OCI-M2 (cell line): Measurements from ENCODE around the gene EYS.
"Not testable (repeated sequence)": the region's sequence is repeated elsewhere in the genome, so short reads cannot be mapped to it uniquely, and the experiment has no call there.

Source experiments
- DNase-seq: peaks from one replicate; lab custom pipeline; 2025; ENCODE audit not compliant: unreplicated experiment; lab: John Stamatoyannopoulos, UW

EYS gene

DNA sequence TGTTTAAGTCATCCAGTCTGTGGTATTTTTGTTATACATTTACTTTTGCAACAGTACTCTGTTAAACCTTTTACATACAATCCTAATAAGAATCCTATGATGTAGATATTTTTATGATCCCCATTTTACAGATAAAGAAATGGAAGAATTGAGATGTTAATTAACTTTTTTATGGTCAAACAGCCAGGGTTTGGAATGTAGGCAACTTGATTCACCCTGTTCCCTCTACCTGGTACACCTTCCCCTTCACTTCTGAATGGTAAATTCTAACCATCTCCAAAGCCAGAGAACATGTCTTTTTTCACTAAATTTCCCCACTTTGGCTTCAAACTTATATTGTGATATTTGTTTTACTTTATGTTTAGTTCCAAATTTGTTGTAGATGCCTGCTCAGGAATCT, 1771.3 kb downstream of the EYS start:
- DNase-seq: no peak

DNA sequence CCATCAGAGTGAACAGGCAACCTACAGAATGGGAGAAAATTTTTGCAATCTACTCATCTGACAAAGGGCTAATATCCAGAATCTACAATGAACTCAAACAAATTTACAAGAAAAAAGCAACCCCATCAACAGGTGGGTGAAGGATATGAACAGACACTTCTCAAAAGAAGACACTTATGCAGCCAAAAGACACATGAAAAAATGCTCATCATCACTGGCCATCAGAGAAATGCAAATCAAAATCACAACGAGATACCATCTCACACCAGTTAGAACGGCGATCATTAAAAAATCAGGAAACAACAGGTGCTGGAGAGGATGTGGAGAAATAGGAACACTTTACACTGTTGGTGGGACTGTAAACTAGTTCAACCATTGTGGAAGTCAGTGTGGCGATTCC, 1773.1 kb downstream of the EYS start:
- DNase-seq: not testable (repeated sequence)

DNA sequence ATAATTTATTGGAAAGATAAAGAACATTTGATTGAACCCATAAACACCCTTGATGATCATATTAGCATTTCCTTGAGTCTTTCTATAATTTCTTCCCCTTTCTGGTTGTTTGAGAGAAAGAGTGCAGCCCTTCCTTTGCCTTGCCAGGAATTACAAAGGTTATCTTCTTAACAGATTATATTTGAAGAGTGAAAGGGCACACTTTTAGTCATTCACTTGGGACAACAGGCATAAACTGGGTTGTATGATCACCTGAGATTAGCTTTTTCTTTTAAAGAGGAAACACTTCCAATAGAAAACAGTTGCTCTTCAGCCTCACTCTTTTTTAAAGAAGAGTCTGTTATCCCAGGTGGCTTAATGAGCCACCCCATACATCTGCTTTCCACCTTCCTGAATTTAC, 1776.2 kb downstream of the EYS start:
- no peak for DNase-seq

DNA sequence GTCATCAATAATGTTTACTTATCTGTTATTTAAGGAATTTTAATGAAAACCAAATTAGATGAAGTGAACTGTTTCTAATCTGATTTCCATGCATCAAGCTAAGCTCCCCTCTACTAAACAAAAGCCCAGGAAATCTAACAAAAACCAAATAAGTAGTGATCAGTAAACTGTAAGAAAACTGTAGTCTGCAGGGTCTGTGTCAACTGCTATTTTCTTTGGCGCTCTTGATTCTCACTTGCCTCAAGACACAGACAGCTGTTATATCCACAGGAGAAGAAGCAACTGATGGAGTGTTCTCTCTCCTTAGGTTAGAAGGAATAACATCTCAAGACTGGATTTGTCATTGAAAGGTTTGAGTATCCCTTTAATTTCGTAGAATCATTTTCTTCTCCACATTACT, 1777.9 kb downstream of the EYS start:
- DNase-seq: no peak

DNA sequence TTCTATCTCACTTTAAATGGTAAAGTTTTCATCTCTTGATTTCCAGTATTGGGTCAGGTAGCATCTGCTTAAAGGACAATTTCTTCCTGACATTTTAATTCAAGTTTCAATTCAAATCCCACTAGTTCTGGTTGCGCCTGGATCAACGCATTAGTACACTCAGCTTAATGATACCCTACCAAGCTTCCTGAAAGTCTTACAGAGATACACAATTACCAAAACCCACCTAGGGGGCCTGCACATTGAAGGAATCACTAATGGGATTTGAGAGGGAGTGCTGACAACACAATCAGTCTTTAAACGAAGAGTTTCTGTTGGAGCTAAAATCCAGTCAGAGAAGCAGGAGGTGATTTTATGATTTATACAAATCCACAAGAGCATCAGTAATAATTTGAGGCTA, 1778.4 kb downstream of the EYS start:
- no peak for DNase-seq

DNA sequence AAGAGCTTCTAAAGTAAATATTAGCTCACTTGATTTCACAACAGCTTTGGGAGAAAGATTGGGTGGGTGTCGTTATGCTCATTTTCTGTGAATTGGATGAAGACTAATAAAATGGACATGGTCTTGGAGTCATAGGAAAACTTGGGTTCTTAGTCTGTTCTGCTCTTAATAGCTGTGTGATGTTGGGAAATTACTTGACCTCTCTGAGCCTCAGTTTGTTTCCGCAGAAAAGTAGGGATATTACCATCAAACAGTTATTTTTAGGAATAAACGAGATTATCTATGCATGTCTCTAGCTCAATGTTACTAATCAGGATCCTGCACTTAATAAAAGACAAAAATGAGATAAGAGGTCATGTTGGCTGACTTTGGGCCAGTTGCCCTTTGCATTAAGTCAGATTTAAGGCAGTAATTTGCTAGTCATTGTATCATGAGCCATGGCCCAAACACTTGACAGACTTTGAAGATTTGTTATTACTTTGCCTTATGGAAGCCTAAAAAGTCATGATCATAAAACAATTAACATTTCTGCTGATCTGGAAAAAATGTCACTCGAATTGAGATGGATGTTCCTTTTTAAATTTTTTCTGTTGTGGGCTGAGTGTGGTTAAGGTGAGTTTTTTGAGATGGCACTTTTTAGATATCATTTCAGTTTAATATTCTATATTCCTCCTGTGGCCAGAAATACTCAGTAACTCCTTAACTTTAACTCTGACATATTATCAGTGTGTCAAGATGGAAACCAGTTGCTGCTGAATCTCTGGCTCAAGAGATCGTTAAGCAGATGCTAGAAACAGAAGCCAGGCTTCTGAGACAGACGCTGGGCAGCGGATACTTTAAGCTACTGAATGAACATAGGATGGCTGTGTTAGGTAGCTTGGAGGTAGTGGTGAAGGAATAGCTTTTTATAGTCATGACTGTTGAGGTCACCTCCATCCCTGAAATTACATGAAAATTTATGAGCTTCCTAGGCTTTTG, 1779.8 kb downstream of the EYS start:
- no peak for DNase-seq

DNA sequence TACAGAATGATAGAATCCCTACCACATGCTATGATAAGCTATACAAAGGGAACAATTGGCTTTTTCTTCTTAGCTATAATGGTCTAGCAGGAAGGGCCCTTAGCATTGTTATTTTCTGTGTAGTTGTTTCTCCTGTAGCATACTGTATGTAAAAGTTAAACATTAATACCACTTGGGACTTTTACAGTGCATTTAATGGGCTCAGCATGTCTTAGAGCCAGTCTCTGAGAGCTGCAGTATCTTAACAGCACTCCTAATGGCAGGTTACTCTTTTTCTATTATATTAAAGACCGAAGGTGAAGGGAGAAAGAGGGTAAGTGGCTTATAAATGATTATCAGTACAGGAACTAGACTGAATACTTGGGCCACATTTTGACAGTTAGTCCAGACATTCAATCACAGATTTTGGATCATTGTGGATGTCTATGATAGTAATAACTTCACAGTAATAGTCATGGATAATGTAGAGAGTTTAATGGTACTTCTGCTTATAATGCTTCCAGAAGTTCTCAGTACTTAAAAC, 1780.7 kb downstream of the EYS start:
- no peak for DNase-seq

DNA sequence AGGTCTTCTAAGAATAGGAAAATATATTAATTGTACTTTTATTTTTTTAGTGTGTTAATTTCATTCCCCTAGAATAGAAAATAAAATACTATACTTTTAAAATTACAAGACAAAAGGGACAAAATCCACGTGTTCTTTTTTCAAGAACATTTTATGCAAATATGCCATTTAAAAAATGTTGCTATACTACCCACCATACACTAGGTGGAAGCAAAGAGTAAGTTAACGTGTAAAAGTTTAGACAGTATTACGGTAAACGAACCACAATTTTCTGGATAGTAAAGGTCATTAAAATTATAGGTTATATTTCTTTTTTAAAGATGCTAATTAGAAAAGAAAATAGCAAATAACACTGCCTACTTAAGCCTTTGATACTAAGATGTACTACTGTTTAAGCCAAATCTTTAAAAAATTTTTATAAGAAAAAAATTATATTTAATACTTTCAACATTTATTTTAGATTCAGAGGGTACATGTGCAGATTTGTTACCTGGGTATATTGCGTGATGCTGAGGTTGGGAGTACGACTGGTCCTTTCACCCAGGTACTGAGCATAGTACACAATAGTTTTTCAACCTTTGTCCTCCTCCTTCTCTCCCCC, 1783.8 kb downstream of the EYS start:
- no peak for DNase-seq

DNA sequence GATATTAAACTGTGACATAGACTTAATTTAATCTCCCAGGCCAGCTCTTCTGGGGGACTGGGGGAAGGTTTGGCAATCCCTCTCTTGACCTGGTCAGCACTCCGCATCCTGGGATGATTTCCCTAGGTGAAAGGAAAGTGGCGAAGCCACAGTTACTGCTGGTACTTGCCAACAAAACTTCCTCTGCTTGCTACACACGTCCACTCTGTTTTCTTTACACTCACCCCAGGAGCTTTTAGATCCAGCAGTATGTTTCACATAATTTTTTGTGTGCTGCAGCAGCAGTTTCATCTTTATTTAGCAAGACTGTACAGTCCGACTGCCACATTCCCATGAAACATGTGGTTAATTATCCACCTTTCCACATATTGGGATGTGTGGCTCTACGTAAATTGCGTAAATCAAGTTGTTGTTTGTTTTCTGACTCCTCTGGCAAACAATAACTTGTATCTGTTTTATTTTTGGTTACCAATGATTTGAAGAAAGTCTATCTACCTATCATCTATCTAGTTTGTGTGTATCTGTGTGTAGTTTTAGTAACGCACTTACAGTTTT, 1787.4 kb downstream of the EYS start:
- DNase-seq: no peak

DNA sequence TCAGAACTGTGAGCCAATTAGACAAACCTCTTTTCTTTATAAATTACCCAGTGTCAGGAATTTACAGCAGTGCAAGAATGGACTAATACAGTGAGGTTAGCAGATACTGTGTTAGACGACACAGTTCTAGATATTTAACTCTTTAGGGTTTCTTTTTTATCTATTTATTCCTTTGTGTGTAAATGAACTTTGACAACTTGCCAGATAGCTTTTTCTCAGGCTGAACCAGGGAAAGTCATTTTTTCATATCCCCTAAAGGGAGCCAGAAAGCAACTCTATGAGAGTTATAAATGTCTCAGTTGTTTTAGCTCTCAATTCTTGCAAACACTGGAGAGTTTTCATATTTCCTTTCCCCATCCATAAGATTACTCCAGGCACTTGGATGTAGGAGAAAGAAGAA, 1794.1 kb downstream of the EYS start:
- no peak for DNase-seq

DNA sequence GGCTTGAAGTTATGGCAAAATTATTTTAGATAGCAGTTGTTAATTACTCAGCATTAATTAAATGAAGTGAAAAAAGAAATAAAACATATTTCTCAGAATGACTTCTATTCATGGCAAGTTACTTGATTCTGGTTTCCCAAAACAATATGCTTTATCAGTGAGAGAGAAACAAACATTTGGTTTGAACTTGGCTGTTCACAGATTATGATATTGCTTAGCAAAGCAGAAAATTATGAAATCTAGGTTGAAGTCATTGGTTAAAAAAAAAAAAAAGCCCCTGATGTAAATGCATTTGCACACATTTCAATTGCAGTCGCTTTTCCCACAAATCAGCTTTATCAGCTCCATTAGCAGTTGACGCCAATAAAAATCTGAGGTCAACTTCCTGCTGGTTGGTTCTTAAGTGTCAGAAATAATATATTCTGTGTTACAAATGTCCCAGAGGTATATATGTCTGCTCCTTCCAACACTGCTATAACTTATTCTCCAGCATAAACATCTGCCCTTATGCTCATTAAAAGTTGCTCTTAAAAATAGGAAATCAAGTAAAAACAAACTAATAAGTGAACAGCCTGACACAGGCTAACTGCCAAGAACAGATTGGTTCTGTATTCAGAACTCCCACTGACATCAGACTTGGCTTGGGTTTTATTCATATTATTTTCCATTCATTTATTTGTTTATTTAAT, 1796.0 kb downstream of the EYS start:
- no peak for DNase-seq

DNA sequence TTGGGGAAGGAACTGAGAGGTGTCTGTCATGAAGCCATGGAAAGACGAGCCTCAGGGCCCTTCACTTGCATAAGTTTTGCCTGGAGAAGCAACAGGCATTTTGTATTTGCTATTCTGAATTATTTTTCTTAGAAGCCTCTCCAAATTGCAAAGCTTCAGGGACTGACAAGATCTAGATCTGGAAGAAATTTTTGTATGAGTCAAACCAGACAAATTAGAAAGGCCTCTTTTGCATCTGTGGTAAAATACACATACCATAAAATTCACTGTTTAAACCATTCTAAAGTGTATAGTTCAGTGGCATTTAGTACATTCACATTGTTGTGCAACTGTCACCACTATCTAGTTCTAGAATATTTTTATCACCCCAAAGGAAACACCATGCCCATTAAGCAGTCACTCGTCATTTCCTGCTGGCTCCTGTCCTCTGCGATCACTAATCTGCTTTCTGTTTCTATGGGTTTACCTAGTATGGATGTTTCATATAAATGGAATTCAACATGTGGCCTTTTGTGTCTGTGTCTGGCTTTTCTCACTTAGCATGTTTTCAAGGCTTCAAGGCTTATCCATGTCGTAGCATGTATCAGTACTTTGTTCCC, 1802.3 kb downstream of the EYS start:
- no peak for DNase-seq

DNA sequence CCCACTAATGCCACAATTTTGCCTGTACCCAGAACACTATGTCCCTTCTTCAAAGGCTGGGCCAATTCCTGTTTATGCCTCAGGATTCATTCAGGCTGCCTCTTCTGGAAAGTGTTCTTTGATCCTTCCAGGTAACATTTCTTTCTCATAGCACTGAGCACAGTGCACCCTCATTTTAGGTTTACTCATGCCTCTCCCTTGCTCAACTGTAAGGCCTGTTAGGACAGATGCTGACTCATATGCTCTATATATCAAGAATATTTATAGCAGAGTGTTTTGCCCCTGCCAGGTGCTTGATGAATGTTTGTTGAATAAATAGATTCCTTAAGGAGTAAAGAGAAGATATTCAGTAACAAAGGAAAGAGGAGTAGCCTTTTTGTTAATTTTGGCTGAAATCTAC, 1807.5 kb downstream of the EYS start:
- DNase-seq: no peak

DNA sequence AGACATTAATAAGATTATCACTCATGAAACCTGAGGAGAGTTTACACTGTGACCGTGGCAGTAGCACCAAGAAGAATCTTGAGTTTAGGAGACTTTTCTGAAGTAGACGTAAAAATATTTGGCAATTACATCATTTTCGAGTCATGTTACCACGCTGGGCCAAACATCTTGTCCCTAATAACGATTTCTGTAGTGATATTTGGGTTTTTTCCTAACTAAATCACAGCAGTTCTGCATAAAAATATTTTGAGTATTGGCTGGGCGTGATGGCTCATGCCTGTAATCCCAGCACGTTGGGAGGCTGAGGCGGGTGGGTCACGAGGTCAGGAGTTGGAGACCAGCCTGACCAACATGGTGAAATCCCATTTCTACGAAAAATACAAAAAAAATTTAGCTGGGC, 1809.1 kb downstream of the EYS start:
- no peak for DNase-seq

DNA sequence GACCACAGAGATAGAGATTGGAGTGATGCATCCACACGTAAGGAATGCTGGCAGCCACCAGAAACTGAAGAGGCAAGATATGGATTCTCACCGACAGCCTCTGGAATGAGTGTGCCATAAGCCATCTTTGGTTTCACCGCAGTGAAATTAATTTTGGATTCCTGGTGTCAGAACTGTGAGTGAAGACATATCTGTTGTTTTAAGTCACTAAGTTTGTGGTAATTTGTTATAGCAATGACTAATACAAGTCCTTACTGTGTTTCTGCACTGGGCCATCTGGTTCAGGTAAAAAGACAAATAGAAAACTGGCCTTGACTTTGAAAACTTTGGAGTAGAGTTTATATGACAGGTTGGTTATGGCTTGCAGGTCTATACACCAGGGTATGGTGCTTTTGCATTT, 1809.6 kb downstream of the EYS start:
- DNase-seq: no peak

DNA sequence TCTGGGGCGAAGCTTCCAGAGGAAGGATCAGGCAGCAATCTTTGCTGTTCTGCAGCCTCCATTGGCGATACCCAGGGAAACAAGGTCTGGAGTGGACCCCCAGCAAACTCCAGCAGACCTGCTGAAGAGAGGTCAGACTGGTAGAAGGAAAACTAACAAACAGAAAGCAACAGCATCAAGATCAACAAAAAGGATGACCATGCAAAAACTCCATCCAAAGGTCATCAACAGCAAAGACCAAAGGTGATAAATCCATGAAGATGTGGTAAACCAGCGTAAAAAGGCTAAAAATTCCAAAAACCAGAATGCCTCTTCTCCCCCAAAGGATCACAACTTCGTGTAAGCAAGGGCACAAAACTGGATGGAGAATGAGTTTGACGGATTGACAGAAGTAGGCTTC, 1818.6 kb downstream of the EYS start:
- no peak for DNase-seq

DNA sequence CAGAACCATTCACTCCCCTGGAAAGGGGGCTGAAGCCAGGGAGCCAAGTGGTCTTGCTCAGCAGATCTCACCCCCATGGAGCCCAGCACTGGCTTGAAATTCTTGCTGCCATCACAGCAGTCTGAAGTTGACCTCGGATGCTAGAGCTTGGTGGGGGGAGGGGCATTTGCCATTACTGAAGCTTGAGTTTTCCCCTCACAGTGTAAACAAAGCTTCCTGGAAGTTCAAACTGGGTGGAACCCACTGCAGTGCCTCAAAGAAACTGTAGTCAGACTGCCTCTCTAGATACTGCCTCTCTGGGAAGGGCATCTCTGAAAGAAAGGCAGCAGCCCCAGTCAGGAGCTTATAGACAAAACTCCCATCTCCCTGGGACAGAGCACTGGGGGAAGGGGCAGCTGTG, 1819.2 kb downstream of the EYS start:
- not testable (repeated sequence) for DNase-seq

DNA sequence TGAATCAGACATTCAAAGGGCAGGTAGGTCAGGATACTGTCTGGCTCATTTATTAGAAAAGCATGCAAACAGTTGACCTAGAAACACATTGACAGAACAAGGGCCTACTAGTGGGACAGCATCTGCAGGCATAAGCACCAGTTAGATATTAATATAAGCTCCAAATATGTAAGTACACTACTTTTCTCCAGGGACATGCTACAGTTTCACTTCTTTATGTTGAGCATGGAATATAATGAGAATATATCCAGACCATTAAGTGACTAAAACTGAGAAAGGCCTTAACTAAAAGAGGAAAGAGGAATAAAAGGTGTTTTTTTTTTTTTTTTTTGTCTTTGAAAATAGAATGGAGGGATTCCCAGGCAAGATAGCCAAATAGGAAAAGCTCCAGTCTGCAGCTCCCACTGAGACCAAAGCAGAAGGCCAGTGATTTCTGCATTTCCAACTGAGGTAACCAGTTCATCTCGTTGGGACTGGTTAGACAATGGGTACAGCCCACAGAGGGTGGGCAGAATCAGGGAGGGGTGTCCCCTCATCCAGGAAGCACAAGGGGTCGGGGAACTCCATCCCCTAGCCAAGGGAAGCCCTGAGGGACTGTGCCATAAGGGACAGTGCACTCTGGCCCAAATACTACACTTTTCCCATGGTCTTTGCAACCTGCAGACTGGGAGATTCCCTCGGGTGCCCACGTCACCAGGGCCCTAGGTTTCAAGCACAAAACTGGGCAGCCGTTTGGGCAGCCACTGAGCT, 1819.8 kb downstream of the EYS start:
- DNase-seq: no peak

DNA sequence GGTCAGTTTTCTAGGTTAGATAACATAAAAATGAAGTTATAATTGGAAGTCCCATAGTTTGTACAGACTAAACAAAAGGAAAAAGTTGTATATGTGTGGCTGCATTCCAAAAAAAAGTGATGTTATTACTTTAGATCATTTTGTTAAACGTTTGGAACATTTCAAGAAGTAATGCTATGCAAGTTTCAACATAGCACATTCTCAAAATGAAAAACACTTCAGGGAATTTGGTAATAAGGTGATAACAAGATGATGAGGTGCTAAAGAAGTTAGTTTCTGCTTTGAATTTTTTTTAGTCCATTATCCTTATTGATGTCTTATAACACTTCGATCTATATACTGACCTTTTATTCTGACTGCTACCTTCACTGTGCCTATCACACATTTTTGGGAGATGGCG, 1820.7 kb downstream of the EYS start:
- no peak for DNase-seq

DNA sequence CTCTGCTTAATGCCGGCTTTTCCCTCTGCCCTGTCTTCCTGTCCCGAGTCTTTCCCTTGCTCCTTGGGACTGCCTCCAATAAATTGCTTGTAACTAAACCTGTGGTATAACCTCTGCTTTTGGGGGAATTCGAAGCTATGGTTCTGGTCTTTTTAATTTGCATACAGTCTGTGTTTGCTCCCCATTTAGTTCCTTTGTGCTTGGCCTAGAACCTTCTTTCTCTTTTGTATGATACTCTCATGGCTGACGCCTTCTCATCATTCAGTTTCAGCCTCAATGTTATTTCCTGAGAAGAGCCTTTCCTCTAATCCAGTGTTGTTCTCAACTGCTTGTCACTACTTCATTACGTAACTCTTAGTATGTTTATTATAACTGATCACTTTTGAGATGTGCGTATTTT, 1823.4 kb downstream of the EYS start:
- no peak for DNase-seq
